HG03342 (cell line): ENCODE measurements around the gene YIPF5.

Source experiments
- ATAC-seq: cut with Tn5 transposase; IDR thresholded peaks from one replicate; pipeline ENCODE4 v1.9.1; 2021; ENCODE audit warnings: mild to moderate bottlenecking, moderate library complexity; ENCODE audit not compliant: unreplicated experiment

Gene YIPF5

GRCh38 chr5:144128844-144129243 is 41.6 kb downstream of the YIPF5 start:
- no peak for ATAC-seq

GRCh38 chr5:144126707-144127106 is 43.8 kb downstream of the YIPF5 start:
- no peak for ATAC-seq

GRCh38 chr5:144125163-144125726 is 45.2 kb downstream of the YIPF5 start:
- no peak for ATAC-seq

GRCh38 chr5:144122641-144123040 is 47.8 kb downstream of the YIPF5 start:
- no peak for ATAC-seq

- ATAC-seq = no peak
Observed at GRCh38 chr5:144122081-144122480, 48.4 kb downstream of the YIPF5 start.

GRCh38 chr5:144121577-144121976 is 48.9 kb downstream of the YIPF5 start:
- ATAC-seq = no peak

GRCh38 chr5:144120661-144121180 is 49.7 kb downstream of the YIPF5 start:
- ATAC-seq = no peak

- no peak for ATAC-seq
Observed at GRCh38 chr5:144117412-144117811, 53.0 kb downstream of the YIPF5 start.

- ATAC-seq = no peak
Observed at GRCh38 chr5:144114571-144114970, 55.9 kb downstream of the YIPF5 start.
